NCI-H82 treated with DMSO at 0.1 percent for 48 hours (cell line): Measurements from ENCODE around the gene DHRS7B.
A peak's percentile ranks its signal among the peaks of the same experiment; 100 is the strongest.
"Not testable (repeated sequence)": the region's sequence is repeated elsewhere in the genome, so short reads cannot be mapped to it uniquely, and the experiment has no call there.

Experiments used
- DNase-seq: peaks from one replicate; lab custom pipeline; 2025; ENCODE audit not compliant: unreplicated experiment; lab: John Stamatoyannopoulos, UW

The DHRS7B gene

GRCh38 chr17:21107067-21107650, 19.6 kb upstream of the DHRS7B start:
- not testable (repeated sequence) for DNase-seq

GRCh38 chr17:21108651-21109050, 18.1 kb upstream of the DHRS7B start:
- no peak for DNase-seq

- no peak for DNase-seq
These were observed 13.6 kb upstream of the DHRS7B start for GRCh38 chr17:21113049-21113690.

- DNase-seq = no peak
These were observed 13.0 kb upstream of the DHRS7B start for GRCh38 chr17:21113716-21114115.

- not testable (repeated sequence) for DNase-seq
These were observed 12.0 kb upstream of the DHRS7B start for GRCh38 chr17:21114791-21115190.

- DNase-seq = peak; percentile 48
These were observed 7.4 kb upstream of the DHRS7B start for GRCh38 chr17:21119247-21119918.

- no peak for DNase-seq
These were observed 6.9 kb upstream of the DHRS7B start for GRCh38 chr17:21119919-21120249.

- DNase-seq = no peak
These were observed 2.7 kb upstream of the DHRS7B start for GRCh38 chr17:21124086-21124485.

GRCh38 chr17:21124517-21124916, 2.2 kb upstream of the DHRS7B start:
- not testable (repeated sequence) for DNase-seq

GRCh38 chr17:21125862-21126261, 902 bp upstream of the DHRS7B start:
- DNase-seq = no peak

- DNase-seq = no peak
These were observed 829 bp downstream of the DHRS7B start for GRCh38 chr17:21127509-21128077.

- DNase-seq = no peak
These were observed 2.4 kb downstream of the DHRS7B start for GRCh38 chr17:21129023-21129681.

- DNase-seq = no peak
These were observed 4.4 kb downstream of the DHRS7B start for GRCh38 chr17:21131137-21131536.

GRCh38 chr17:21132428-21132827, 5.7 kb downstream of the DHRS7B start:
- DNase-seq = no peak

GRCh38 chr17:21134559-21134958, 7.8 kb downstream of the DHRS7B start:
- DNase-seq = no peak

- DNase-seq = no peak
These were observed 14.1 kb downstream of the DHRS7B start for GRCh38 chr17:21140911-21141310.

- no peak for DNase-seq
These were observed 14.6 kb downstream of the DHRS7B start for GRCh38 chr17:21141331-21141730.

GRCh38 chr17:21142065-21142464, 15.3 kb downstream of the DHRS7B start:
- not testable (repeated sequence) for DNase-seq

- DNase-seq = no peak
These were observed 16.9 kb downstream of the DHRS7B start for GRCh38 chr17:21143695-21144094.

- not testable (repeated sequence) for DNase-seq
These were observed 17.5 kb downstream of the DHRS7B start for GRCh38 chr17:21144299-21144698.

GRCh38 chr17:21146362-21147015, 19.7 kb downstream of the DHRS7B start:
- DNase-seq = no peak
